Brain pericyte (primary cell): ENCODE data around the gene KNDC1.
"Not testable (repeated sequence)": the region's sequence is repeated elsewhere in the genome, so short reads cannot be mapped to it uniquely, and the experiment has no call there.

Experiments used
- DNase-seq: peaks from one replicate; pipeline ENCODE4 v3.0.0-alpha.2; 2012; ENCODE audit warnings: low read depth, low spot score

KNDC1 gene

GRCh38 chr10:133258818-133259601, 99.0 kb downstream of the KNDC1 start:
- DNase-seq, result peak; percentile 89

- no peak for DNase-seq
Measured at GRCh38 chr10:133259602-133259989, 99.6 kb downstream of the KNDC1 start.

- DNase-seq, result no peak
Measured at GRCh38 chr10:133260895-133261725, 101.1 kb downstream of the KNDC1 start.

GRCh38 chr10:133261726-133262325, 101.8 kb downstream of the KNDC1 start:
- DNase-seq, result no peak

- no peak for DNase-seq
Measured at GRCh38 chr10:133262696-133263095, 102.7 kb downstream of the KNDC1 start.

GRCh38 chr10:133263674-133264073, 103.7 kb downstream of the KNDC1 start:
- DNase-seq, result no peak

GRCh38 chr10:133264461-133264860, 104.4 kb downstream of the KNDC1 start:
- DNase-seq, result no peak

GRCh38 chr10:133265052-133265451, 105.0 kb downstream of the KNDC1 start:
- DNase-seq, result not testable (repeated sequence)

GRCh38 chr10:133266056-133266795, 106.2 kb downstream of the KNDC1 start:
- no peak for DNase-seq

GRCh38 chr10:133267293-133267692, 107.3 kb downstream of the KNDC1 start:
- DNase-seq, result no peak

GRCh38 chr10:133267829-133268228, 107.8 kb downstream of the KNDC1 start:
- no peak for DNase-seq

GRCh38 chr10:133268532-133268931, 108.5 kb downstream of the KNDC1 start:
- no peak for DNase-seq

GRCh38 chr10:133269367-133269766, 109.3 kb downstream of the KNDC1 start:
- no peak for DNase-seq

- DNase-seq, result no peak
Measured at GRCh38 chr10:133270204-133270603, 110.2 kb downstream of the KNDC1 start.

- DNase-seq, result no peak
Measured at GRCh38 chr10:133270773-133271297, 110.8 kb downstream of the KNDC1 start.

GRCh38 chr10:133271521-133272300, 111.7 kb downstream of the KNDC1 start:
- DNase-seq, result no peak

GRCh38 chr10:133272301-133272963, 112.4 kb downstream of the KNDC1 start:
- DNase-seq, result no peak

GRCh38 chr10:133272964-133273420, 113.0 kb downstream of the KNDC1 start:
- DNase-seq, result no peak

- DNase-seq, result no peak
Measured at GRCh38 chr10:133273534-133274143, 113.6 kb downstream of the KNDC1 start.
